Prostate gland (tissue), 2 donors: ENCODE measurements around the gene INPP5F.

Experiments used
- CTCF ChIP-seq, 4 experiments: fragments of 200-600 bp in 2 of 4; fragments of 450-650 bp in 2 of 4; sonication (generic) in 2 of 4; IDR thresholded peaks; 1 replicate in 3 of 4; 2 replicates in 1 of 4; pipeline ENCODE4 v1.5.1; 2016 to 2019; ENCODE audit warnings: antibody characterized with exemption in 4 of 4, mild to moderate bottlenecking in 2 of 4, moderate library complexity in 2 of 4
- POLR2A ChIP-seq: fragments of 450-650 bp; IDR thresholded peaks from one replicate; pipeline ENCODE4 v1.6.1; 2016; ENCODE audit warnings: antibody characterized with exemption, mild to moderate bottlenecking
- POLR2AphosphoS5 ChIP-seq: sonication (generic); formaldehyde crosslinking; IDR thresholded peaks from one replicate; pipeline ENCODE4 v1.6.1; 2017; ENCODE audit warnings: antibody characterized with exemption

- TF ChIP-seq CTCF (IDR thresholded peaks at IDR 0.05) = no peak
- TF ChIP-seq POLR2A = no peak
- no peak for TF ChIP-seq POLR2AphosphoS5
Measured at GRCh38 chr10:119749455-119749854, 23.6 kb downstream of the INPP5F start.
